Activated T-helper 1 cell treated with anti-CD3 and anti-CD28 coated beads, Interleukin-2, amount 50 U/mL, for 16 hours (primary cell): ENCODE data around the gene UTS2.

Source experiments
- DNase-seq, 2 donors: peaks; one replicate each; pipeline ENCODE4 v3.0.0-alpha.2; 2020; ENCODE audit warnings: low read depth in 1 of 2, low spot score in 1 of 2

Gene UTS2, protein sequence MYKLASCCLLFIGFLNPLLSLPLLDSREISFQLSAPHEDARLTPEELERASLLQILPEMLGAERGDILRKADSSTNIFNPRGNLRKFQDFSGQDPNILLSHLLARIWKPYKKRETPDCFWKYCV

DNA sequence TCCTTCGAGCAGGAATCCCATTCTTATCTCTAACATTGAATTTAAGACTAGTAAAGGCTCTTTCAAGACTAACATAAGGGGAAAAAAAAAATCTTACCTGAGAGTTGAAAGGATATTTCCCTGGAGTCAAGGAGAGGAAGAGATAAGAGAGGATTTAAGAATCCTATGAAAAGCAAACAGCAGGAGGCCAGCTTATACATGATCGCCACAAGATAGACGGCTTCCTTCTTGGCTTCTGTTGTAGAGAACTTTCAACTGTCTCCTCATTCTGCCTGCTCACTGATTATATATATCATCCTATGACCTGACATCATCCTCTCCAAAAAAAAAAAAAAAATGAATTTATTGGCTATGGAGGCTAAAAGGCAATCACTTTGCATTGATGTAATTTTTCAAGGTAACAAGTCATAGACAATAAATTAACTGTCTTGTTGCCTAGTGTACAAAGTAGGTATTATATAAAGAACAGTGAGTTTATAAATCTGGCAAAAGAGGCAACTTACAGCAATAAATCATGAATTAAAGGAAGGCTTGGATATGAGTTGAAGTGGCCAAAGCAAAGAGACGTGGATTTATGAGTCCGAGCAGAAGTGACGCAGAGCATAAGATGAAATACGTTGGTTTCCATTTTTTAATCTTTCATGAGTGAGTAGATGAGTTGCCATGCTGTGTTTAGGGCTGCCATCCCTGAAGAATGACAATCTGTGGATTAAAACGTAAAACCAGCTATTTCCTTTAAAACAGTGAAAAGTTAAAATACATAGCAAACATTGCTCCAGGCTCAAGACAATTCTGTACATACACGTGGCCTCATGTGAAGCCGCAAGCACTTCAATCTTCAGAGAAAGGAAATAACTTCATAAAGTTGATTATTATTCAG, at the start of gene UTS2:
Gene UTS2 (minus strand): TSS at position 262 of the 880 bp plus-strand sequence. CDS start 62 bp downstream, at position 200.
- DNase-seq = no peak

DNA sequence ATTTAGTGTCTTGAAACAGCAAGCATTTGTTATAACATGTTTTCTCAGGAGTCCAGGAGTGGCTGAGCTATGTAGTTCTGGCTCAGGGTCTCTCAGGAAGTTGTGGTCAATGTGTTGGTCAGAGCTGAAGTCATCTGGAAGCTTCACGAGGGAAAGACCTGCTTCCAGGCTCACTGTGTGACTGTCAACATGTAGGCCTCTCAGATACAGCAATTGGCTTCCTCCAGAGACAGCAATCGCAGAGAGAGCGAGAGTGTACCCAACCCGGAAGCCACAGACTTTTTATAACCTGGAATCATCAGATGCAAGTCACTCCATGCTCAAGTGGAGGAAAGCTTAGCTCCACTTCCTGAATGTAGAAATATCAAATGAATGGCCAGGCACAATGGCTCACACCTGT, 46.9 kb upstream of the UTS2 start:
- no peak for DNase-seq

DNA sequence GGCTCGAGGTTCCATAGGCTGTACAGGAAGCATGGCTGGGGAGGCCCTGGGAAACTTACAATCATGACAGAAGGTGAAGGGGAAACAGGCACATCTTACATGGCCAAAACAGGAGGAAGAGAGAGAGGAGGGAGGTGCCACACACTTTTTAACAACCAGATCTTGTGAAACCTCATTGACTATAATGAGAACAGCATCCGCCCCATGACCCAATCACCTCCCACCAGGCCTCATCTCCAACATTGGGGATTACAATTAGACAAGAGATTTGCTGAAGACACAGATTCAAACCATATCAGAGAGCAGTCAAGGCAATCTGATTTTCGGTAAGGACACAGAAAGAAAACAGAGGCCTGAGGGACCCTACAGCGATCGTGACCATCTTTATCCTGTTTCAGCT, 46.1 kb upstream of the UTS2 start:
- no peak for DNase-seq

DNA sequence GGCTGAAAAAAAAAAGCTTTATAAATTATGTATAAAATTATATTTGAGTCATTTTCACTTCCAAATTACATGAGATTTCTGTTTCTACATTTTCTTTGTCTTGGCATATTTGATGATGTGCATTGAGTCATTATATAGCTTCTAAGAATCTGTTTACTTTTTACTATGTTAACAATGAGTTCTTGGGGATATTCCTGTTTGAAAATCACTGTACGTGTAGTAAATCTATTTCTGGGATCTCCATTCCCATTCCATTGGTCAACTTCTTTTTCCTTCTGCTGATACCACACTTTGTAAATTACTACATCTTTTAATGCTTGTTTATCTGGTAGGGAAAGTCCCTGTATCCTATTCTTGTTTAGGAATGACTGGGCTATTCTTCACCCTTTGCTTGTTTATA, 44.1 kb upstream of the UTS2 start:
- DNase-seq = no peak

DNA sequence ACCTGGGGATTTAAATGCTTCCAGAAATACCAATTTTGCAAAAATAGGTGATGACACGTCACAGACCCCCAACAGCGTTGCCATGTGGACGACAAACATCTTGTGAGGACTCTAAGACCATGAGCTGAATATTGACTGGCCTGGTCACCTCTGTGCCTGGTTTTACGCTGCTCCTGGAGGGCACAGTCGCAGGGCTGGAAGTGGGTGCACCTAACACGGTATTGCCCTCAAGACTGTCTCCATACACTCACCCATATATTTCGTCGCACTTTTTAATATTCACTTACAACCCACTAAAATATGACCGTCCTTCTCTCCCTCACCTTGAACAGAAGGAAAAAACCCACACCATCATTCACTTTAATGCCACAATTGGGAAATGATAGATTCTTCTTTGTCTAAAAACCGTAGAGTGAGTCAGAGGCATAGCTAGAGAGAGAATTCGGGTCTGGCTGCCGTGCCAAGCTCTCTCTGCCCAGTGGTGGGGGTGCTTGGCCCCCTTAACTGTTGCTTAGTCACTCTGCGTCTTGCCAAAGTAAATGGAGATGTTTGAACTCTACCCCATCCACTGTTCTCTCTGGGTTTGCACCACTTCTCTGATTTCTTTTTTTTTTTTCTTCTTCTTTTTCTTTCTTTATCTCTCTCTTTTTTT, 40.8 kb upstream of the UTS2 start:
- no peak for DNase-seq

DNA sequence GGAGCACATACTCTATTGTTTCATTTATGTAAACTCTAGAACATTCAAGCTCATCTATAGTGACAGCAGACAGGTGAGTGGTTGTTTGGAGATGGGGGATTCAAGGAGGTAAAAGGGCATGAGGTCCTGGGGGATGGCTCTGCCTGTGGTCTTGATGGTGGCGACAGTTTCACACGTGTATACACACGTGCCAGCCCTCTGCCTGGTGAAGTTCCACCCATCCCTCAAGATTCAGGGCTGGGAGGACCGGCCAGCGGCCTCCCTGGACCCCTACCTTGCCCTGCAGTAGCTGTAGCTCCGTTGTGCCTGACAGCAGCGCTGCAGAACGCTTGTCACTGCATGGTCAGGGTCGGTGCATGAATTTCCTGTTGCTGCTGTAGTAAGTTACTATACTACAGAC, 38.9 kb upstream of the UTS2 start:
- DNase-seq = no peak

DNA sequence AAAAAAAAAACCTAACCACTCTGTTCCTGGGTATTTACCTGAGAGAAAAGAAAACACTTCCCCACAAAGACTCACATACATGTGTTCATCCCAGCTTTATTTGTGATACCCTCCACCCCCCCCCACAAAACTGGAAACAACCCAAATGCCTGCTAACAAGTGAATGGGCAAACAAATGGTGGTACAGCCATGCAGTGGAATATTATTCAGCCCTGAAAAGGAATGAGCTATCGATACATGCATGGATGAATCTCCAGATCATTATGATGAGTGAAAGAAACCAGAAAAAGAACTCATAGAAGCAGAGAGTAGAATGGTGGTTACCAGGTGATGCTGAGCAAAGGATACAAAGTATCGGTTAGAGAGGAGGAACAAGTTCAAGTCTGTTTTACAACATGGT, 38.0 kb upstream of the UTS2 start:
- no peak for DNase-seq

DNA sequence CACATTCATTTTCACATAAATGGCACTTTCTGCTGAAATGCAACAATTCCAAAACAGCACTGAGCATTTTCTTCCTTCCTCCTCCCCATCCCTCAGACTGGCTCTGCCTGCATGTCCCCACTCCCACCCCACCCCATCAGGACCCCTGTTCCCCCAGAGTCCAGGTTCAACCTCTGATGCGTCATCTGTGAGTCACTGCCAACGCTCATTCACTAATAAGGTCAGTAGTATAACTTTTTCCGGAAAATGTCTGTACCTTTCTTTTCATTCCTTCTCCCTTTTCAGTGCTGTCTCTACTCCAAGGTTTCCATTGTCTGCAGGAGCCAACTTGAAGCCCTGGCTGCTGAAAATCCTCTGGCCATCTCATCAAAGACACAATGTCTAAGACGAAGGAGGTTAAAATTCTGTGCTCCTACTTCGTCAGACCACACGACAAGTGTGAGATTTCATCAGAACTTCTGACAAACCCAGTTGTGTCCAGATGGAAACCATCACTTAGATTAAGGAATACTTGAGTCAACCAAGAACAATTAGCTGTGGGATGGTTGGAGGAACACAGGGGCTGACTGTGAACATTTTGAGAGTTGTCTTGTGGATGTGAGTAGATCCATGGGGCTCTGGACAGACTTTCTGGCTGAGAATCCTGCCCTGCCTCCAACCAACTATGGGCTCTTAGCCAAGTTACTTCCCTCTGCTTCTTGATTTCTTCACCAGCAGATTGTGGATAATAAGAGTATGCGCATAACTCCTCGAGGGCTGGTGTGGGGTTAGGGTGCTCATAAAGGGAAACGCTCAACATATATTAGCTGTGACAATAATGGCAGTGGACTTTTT, 35.6 kb upstream of the UTS2 start:
- no peak for DNase-seq

DNA sequence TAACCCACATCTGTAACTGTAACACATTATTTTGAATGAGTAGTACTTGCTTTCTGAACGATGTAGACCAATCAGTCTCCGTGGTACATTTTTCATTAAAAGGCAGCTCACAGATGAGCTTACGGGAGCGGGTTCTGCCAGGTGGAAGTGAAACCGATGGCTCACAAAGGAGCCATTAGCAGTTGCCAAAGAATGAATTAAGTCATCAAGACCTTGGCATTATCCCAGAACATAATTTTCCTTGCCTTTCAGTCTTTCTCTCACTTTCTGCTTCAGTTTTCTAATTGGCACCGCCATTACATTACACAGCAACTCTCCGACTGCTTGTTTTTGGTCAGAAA, 33.5 kb upstream of the UTS2 start:
- DNase-seq = no peak

DNA sequence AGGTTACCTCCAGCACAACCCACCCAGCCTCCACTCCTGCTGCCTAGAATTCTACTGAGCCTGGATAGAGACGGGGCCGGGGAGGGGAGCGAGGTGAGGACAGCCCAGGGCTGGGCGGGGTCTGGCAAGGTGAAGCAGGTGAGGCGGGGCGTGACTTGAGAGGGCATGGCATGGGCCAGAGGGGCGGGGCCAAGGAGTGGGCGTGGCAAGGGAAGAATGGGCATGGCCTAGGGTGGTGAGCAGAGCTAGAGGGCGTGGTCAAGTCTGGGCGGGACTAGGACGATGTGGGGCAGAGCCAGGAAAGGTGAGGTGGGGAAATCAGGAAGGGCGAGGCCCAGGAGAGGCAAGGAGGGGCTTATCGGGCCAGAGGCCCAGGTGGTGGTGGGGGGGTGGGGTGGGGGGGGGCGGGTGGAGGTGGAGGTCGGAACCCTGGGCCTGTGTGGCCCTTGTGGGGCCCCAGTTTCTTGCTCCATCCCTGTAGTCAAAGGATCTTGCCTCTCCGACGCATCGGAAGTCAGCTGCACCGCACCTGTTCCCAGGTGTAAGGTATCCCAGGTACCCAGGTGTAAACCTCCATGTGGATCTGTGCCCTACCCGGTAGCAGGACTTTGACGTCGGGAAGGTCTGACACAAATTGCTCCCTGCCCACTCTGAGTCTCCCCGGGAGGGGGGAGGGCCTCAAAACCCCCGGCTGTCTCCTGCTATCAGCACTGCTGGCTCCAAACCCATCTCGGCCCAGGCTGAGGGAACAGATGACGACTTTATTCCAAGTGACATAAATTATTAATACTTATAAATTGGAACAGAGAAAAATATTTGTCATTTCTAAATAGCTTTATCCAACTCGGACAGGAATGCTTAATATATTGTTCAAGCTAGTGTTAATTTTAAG, 32.9 kb upstream of the UTS2 start:
- no peak for DNase-seq

DNA sequence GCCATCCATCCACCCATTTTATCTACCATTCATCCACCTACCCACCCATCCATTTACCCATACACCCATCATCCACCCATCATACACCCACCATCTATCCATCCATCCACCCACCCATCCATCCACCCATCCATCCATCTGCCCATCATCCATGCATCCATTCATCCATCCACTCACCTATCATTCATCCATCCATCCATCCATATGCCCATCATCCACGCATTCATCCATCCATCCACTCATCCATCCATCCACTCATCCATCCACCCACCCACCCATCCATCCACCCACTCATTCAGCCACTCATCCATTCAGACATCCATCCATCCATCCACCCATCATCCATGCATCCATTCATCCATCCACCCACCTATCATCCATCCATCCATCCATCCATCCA, 31.9 kb upstream of the UTS2 start:
- DNase-seq = no peak

DNA sequence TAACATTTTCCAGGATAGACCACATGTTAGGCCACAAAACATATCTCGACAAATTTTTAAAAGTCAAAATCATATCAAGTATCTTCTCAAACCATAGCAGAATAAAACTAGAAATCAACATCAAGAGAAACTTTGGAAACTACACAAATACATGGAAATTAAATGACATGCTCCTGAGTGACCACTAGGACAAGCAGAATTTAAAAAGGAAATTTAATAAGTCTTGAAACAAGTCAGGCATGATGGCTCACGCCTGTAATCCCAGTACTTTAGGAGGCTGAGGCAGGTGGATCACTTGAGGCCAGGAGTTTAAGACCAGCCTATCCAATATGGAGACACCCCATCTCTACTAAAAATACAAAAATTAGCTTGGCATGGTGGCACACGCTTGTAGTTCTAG, 26.4 kb upstream of the UTS2 start:
- DNase-seq = no peak

DNA sequence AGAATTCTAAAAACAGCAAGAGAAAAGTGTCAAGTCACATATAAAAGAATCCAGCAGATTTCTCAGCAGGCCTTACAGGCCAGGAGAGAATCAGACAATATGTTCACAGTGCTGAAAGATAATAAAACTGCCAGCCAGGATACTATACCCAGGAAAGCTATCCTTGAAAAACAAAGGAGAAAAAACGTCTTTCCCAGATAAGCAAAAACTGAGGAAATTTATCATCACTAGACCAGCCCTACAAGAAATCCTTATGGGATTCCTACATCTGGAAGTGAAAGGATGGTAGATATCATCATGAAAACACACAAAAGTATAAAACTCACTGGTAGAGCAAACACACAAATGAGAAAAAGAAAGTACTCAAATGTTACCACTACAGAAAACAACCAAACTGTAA, 25.2 kb upstream of the UTS2 start:
- no peak for DNase-seq

DNA sequence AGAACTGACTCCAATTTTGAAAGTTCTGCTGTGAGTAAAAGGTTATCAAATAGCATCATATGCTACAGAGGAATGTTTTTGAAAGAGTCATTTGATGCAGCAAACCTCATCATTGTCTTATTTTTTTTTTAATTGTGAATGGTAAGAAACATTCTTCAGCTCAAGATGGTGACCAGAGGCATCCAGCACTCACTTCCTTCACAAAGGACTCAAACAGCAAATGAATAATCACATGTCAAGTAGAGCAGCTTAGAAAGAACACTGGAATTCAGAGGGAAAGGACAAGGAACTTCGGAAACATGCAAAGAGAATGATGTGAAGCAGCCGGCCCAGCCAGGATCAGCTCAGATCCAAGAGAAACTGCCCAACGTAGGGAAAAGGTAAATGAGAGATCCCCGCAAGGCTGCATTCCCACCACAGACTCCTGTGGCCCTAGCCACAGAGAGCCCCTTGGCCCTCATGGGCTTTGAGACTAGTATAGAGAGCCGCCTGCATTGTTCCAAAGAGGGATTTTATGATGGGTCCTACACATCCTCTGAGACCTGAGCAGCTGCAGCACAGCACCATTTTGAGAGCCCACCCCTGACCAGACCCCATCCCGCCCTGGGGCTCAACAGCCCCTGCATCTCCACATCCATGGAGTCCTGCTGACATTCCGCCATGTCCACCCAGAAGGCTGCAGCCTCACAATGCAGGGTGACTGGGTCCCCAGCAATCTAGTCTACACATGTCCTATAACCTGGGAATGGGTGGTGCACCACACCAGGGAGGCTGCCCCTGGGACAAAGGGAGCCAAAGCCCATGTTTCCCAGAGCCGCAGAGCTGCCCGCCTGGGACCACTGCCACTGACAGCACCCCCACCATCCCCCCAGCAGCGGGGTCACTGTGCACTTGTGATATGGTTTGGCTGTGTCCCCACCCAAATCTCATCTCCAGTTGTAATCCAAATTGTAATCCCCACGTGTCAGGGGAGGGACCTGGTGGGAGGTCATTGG, 21.2 kb upstream of the UTS2 start:
- DNase-seq = no peak

DNA sequence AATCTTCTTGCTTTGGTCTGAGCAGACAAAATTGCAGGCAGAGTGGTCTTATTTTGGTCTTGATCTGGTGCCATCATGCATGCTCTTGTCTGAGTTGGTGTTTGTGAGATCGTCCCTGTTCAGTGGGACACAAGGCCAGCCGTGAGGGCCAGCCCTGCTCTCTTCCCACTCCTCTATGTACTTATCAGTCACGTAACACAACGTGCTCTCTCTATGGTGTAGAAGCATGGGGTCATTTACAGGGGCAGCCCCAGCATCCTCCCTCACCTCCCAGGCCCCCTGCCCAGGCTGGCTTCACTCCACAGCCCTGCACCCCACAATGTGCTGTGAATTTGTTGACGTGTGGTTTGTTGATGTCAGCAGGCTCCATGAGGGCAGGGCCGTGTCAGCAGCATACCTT, 18.3 kb upstream of the UTS2 start:
- no peak for DNase-seq

DNA sequence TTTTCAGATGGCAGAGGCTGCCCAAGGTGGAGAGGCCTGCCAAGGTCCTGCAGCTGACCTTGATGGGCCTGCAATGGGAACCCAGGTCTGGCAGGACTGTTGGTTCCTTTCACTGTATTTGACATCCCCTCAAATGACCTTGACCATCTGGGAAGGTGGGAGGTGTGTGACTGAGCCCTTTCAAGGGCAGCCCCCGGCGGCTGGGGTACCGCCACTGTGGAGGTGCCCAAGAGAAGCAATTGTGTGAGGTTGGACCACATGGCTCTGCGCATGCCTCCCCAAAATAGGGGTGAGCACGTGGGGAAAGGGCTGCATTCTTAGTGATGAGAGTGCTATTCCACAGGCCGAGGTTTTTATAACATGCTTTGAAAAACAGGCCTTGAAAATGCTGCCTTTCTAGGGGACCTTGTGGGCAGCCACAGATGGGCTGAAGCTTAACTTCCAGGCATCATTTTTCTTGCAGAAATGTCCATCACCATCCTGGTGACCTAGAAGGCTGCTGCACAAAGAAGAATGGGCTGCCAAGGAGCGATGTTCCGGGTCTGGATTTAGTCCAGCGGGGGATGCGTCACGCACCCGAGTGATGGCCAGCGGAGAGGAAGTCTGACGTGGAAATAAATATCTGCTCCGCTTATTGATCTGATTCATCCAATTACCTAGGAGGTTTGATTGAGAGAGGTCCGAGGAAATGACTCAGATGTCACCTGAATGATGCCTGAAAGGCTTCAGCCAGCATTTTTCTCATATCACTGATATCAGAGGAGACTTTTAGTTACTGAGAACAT, 16.5 kb upstream of the UTS2 start:
- DNase-seq = no peak

DNA sequence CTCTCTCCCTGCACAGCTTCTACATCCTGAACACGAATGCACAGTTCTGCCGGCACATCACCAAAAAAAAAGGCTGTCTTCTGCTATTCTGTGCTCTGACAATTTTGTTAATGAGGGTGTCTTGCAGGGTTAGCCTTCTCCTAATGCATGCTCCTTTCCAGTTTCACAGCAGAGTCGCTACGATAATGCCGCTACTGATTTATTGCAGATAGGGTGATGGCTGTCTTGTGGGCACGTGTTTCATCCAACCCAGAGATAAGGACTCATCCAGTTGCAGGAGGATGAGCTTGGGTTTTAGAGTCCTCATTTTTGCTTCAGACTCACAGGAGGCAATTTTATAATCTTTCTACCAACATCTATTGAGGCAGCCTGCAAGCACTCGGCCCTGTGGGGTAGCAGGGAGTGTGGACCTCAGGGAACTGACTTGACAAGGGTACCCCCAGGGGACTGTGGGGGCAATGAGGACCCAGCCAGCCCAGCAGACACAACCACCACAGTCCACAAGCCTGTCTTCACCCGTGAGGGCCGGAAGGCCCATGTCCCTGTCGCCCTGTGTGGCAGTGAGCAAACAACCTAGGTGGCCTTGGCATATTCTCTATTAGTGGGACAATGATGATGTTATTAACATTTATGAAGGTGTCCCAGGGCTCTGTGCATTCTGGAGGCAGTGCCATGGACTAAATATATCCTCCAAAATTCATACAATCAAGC, 15.4 kb upstream of the UTS2 start:
- DNase-seq = no peak

DNA sequence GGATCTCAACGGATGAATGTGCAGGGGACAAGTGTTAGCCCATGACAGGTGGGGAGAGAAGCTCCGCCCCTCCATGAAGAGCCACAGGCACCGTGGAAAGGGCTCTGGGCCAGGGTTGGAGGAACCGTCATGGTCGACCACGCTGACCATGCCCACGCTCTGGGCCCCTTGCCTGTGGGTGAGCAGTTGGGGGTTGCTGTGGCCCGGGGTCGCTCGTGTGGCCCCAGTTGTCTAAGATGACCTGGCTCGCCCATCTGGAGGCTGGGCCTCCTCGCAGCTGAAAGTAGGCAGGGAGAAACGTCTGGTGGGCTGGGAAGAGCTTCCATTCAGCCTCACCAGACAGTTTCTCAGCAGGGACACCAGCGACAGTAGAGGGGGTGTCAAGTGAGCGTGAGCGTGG, 13.1 kb upstream of the UTS2 start:
- no peak for DNase-seq
